Activated naive CD4-positive, alpha-beta T cell treated with Interleukin-2 at 50 U/mL for 16 hours (primary cell): Measurements from ENCODE around the gene CFAP100.

Experiments
- DNase-seq: peaks from one replicate; pipeline ENCODE4 v3.0.0-alpha.2; 2020

Gene CFAP100

DNA sequence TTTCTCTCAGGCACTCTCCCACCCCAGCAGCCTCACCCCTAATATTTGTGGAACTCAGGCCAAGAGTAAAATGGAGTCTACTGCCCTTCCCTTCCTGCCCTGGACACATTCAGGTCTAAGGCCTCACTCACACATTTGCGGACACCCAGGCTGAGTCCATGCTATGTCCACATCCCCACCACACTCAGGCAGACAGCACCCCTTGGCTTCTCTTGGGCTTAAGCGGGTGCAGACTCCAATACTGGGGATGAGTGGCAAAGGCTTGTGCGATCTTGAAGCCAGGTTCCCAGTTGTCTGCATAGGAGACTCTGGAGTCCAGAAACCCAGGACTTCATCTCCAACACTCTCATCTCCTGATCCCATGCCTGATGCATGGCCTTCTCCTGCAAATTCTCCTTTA is 17.5 kb upstream of the CFAP100 start:
- no peak for DNase-seq

DNA sequence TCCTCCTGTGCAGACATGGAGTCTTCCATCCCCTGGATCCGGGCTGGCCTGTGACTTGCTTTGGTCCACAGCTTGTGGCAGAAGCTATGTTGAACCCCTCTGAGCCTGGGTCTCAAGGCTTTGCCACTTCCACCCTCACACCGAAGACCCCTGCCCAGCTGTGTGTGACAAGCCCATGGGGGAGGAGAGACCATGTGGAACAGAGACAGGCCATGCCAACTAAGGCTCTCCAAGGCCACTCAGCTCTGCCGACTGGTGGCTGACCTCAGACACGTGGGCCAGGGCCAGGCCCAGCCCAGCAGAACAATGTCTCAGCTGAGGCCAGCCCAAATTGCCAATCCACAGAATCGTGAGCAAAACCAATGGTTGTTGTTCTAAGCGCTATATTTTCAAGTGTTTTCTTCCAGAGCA is 16.4 kb upstream of the CFAP100 start:
- no peak for DNase-seq

DNA sequence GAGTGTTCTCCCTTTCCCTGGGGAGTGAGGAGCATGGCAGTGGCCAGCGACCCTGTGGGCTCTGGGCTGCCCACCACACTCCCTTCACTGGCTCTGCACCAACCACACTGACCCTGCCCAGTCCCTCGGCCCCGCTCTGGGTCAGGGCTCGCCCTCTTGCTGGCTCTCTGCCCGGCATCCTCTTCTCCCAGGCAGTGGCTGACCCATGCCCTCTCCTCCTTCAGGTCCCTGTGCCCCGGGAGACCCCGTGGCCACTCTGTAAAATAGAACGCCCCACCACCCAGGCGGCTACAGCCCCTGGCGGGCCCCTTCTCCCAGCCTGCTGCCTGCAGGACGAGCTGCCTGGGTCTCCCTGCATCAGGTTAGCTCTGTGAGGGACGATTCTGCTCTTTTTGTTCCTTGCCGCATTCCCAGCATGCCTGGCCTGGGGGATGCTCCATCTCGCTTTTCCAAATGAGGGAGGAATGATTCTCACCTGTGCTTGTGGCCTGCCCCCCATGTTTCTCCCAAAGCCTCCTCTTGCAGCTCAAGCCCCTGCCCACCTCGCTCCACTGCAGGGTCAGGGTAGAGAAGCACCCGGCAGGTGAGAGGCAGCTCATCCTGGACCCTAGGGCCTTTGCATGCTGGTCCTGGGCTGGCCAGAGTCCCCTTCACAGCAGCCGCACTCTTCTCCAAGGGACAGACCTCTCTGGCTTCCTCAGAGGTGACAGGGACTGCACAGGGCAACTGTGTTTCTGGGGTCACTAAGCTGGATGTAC is 14.5 kb upstream of the CFAP100 start:
- no peak for DNase-seq

DNA sequence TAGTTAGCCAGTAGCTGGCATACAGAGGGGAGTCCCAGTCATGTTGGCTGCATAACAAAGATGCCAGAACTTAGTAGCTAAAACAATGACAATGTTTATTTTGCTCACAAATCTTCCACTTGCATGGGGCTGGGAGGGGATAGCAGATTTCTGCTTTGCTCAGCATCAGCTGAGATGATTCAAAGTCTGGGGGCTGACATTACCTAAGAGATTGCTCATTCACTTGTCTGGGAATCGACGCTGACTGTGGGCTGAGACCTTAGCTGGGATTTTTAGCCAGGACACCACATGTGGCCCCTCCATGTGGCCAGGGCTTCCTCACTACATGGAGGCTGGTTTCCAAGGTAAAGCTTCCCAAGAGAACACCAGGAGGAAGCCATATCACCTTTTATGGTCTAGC is 12.7 kb upstream of the CFAP100 start:
- DNase-seq: no peak

DNA sequence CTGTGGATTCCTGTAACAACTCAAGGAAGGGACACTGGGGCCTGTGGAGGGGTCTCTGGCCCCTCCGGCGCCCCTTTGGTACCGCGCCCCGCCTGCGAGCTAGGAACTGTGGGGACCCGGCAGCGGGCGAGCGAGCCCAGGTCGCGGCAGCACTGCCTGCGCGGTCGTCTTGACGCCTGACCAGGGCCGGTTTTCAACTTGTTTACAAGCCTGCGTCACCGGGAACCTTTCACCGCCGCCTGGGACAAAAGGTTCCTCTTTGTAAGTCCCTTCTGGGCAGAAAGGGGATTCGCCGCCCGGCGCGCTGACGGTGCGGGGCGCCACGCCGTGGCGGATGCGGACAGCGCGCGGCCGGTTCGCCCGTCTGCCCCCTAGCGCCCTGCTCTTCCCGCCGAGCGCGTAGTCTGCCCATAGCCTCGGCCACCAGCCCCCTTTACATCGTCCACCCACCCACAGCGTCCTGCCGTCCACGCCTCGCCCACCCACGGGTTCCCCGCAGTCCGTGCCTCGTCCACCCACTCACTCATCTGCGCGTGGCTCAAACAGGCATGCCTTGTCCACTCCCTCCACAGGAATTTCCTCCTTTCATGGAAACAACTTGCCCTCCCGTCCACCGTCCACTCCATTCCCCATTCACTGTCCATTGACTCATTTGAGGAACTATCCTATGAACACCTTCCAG is 5.5 kb upstream of the CFAP100 start:
- DNase-seq: peak; percentile 5

DNA sequence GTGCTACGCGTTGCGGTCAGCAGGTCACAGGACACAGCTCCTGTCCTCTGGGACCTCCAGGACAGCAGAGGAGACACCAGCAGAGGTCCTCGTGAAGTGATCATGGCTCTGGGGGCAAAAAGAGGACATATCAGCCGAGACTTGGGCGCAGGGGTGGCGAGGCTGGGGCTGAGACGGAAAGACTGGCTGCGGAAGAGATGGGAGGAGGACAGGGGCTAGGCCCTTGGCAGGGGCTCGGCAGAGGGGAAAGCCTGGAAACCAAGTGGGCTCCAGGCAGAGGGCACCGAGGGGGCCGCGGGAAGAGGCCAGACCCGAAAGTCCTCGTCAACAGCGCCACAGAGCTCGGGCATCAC is 4.9 kb upstream of the CFAP100 start:
- DNase-seq: no peak

DNA sequence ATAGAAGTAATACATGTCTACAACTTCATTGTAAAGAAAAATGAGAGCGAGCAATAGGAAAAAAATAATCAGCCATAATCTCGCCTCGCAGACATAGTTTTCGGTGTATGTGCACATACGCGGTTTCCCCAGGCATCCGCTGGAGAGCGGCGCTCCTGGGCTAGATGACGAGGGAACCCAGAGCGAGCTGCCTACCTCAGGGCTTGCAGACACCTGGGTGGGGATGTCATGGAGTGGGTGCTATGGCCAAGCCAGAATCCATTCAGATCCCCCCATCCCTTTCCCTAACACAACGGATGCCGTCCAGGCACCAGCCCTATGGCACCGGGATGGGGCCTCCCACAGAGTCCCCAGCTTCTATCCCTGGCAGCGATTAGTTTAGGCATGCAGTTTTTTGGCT is 4.5 kb upstream of the CFAP100 start:
- no peak for DNase-seq

DNA sequence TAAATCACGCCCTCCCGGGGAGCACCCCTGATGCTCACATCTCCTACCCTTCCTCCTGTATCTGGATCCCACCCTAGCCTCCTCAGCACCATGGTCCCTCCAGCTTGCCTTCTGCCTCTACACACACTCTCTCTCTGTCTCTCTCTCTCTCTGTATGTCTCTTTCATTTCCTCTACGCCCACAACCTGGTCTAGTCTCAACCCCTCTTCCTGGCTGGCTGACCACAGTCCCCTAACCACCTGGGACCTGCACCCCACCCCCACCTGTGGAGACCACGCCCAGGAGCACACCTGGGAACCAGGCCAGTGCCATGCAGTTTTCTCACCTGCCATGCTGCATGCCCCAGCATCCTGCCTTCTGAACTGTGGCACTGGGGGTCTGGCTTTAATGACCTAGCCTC is 4.0 kb upstream of the CFAP100 start:
- no peak for DNase-seq

DNA sequence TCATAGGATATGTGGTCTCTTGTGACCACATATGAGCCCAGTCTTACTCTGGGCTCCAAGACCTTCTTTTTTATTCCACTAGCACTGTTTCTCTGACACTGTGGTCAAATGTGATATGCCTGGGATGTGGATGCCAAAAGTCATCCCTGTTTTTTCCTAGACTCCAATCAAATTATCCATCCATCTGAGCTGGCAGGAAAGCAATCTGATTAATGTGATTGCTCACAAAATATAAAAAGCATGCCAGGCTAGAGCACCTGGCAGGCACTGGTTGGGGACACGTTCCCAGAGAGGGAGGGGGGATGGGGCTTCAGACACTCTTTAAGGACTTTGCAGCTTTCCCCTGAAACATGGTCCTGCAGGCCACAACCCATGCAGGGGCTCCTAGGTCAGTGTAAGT is 3.1 kb upstream of the CFAP100 start:
- no peak for DNase-seq

DNA sequence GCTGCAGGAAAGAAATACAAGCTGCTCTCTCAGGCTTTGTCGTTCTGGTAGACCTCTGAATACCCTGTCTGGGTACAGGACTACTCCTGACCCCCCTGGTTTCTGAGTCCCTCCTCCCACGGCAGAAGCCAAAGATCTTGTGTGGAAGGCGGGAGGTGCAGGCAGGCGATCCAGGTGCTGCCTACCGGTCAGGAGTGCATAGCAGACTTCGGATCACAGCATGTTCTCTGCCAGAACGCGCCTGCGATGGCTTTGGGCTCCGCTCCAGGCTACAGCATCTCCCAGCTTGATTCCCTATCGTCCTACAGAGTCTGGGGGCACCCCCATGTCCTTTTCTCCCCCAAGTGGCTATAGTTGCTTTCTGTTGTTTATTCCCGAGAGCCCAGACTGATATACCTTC is 2.5 kb upstream of the CFAP100 start:
- DNase-seq: no peak

DNA sequence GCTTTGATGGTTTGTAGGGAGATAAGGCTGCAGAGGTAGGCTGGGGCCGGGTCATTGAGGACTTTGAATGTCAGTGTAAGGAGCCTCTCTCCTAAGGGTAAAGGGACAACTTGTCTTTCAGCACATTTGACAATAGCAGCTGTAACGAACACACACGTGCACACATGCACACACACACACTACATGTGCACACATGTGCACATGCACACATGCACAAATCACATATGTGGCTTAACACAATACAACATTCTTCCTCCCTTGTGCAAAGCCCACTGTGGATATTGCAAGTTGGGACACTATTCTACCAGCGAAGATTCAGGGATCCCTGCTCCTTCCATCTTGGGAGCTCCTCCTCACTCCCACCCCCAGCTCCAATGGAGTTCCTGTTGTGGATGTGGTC is 1.1 kb upstream of the CFAP100 start:
- no peak for DNase-seq

DNA sequence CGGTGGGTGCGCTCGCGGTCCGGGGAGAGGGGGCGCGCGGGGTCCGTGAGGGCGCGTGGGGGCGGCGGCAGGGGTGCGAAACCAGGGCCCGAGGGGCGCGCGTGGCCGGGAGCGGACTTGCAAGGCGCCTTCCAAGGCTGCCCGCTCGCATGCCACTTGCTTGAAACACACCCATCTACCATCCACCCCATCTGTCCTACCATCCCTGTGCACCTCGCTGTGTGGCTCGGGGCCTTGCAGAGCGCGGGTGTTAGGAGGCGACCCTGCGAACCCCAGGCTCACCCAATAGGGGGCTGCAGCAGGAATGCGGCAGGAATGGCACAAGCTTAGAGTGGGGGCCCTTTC is 240 bp downstream of the CFAP100 start:
- DNase-seq: no peak

DNA sequence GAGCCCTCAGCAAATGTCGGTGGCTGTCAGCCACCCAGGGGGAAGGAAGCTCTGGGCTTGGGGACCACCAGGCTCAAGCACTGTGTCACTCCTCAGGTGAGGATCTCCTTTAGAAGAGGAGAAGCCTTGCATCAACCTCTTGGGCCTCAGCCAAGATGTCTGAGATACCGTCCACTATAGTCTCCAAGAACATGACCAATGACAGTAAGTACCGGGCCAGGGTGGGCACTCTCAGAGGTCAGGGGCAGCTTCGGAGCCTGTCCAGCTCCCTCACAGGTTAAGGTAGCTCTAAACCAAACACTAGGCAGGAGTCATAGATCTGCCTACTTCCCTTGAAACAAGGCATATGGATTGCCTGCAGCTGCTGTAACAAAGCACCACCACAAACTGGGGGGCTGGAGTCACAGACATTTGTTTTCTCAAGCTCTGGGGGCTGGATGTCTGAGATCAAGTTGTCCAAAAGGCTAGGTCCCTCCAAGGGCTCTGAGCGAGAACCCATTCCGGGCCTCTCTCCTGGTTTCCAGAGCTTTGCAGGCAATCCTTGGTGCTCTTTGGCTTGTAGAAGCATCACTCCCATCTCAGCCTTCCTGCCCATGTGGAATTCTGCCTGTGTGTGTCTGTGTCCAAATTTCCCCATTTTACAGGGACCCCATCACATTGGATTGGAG is 1.3 kb downstream of the CFAP100 start:
- DNase-seq: no peak

DNA sequence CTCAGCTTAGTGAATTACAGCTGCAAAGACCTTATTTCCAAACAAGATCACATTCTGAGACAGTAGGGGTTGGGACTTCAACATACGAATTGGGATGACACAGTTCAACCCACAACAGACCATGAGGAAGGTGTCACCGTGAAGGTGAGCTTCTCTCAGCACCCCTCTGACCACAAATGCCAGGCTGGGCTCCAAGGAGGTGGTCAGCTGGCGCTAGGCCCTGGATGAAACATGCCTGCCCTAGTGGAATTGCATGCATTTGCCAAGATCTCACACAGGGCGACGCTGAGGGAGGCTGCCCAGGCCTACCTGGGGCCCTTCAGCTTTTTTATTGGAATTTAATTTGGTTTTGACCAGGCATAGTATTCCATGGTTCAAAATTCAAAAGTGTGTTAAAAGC is 1.8 kb downstream of the CFAP100 start:
- DNase-seq: no peak

DNA sequence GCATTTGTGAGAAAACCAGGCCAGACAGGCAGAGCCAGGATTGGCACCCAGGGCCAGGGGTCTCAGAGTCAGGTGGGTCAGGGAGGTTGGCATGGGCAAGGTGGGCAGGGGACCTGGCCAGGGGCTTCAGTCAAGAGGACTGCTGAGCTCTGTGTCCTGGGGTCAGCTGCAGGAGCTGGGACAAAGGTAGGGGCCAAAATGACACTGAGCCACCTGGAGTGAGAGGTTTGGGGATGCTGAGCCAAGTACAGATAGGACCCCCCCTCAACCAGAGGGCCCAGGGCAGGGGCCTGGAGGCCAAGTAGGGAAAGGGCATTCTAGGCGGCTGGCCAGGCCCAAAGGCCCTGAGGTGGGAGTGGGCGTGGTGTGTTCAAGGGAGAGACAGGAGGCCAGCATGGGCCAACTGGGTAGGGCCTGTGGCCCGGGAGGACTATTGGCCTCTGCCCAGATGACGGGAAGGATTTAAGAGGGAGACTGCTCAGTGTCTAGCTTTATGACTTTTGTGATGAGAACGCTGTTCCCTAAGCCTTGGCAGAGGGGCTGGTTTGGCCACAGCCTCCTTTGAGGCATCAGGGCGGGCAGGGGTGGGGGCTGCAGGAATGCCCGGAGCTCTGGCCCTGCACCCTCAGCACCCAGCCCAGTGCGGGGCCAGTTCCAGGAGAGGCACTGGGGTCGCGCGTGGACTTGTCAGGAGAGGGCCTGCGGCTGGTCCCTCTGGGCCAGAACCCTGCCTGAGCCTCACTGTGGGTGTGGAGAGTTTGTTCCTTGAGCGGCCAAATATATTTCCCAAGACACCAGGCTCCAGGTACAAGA is 3.1 kb downstream of the CFAP100 start:
- DNase-seq: no peak

DNA sequence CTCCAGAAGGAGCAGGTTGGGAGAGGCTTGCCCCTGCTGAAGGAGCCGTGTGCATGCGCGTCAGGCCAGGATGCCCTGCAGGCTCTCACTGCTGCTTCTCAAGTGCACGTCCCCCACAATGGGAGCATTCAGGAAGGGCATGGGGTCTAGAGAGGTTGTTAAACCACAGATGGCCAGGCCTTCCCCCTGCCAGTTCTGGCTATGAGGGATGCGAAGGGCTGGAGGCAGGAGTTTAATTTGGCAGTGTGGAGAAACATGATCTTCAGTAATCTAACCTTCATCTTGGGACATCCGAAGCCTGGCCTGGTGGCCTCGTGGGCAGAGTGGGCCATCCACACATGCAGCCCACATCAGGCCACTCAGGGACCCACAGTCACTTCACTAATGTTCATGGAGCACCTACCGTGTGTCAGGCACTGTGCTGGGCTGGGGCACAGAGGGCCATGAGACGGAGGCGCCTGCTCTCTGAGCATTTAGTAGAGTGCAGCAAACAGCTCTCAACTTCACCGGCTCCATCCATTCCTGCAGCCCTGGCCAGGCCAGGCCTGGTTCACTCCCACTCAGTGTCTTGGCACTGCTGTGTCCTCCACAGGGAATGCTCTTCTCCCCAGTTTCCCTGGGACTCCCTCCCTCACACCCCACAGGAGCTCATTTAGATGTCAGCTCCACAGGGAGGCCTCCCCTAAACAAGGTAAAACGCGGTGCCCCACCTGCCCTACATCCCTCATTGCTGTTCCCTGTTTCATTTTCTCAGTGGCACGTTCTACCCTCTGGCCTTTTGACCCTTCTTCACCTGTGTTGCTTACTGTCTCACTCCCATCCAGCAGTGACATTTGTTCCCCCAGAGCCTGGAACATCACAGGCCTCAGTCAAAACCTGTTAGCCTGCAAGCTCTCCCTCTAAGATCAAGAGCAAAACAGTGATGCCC is 4.0 kb downstream of the CFAP100 start:
- DNase-seq: no peak

DNA sequence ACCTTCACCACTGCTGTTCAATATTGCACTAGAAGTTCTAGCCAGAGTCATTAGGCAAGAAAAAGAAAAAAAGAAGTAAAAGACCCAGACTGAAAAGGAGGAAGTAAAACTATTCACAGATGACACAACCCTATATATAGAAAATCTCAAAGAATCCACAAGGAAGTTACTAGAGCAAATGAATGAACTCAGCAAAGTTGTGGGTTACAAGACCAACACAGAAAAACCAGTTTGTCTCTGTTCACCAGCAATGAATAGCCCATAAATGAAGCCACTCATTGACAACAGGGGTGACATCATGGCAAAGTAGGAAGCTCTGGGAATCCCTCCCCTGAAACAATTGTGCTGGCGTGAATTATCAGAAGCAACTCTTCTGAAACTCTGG is 4.6 kb downstream of the CFAP100 start:
- DNase-seq: no peak

DNA sequence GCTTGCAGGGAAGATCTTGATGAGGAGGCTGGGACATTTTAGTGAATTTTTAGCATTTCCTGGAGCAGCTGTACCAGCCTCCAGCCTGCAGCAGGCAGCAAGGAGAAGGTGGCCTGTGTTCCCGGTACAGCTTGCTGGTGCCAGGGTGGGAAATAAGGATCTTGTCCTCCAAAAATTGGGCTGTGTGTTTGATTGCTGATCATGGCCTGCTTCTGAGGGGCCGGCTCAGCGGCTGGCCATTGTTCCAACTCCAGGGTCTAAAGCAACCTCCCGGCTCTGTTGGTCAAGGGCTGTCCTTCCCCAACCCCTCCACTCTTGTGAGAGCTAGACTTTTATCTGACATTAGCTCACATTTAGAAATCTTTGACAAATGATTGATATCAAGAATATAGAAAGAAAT is 5.0 kb downstream of the CFAP100 start:
- no peak for DNase-seq

DNA sequence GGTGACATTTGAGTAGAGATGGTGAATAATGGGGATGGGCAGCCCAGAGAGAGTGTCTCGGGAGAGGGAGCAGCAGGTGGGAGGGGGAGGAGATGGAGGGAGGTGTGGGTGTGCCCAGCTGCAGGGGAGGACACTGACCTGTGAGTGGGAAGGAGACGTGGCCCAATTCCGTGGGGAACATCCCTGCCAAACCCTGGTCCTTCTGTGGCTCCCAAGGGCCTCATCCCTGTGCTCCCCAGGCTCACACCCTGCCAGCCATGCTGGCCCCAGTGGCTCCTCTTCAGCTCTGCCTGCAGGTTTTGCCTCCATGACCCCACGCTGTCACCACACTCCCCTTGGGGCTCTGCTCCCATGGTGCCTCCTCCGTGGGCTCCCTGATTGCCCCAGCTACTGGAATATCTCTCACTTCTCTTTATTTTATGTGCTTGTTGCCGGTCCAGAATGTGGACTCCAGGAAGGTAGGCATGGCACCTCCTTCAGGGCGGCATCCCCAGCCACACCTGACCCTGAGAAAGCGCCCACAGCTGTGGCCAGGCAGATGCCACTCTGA is 7.0 kb downstream of the CFAP100 start:
- DNase-seq: no peak

DNA sequence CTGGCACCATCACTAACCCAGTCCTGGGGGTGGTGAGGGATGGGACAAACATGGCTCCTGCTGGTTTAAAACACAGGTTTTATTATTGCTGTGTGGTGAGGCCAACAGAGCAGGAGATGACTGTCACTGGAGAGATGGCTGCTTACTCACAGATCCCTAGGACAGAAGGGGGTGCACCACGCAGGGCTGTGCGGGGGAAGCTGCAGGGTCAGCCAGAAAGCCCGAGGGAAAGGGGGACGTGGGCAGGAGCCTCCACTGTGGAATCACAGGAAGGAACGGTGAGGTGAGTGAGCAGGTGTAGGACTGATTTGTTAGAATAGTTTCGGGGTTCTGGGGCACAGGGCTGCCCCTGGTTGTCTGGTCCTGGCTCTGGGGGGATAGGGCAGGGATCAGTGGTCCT is 7.5 kb downstream of the CFAP100 start:
- DNase-seq: no peak

DNA sequence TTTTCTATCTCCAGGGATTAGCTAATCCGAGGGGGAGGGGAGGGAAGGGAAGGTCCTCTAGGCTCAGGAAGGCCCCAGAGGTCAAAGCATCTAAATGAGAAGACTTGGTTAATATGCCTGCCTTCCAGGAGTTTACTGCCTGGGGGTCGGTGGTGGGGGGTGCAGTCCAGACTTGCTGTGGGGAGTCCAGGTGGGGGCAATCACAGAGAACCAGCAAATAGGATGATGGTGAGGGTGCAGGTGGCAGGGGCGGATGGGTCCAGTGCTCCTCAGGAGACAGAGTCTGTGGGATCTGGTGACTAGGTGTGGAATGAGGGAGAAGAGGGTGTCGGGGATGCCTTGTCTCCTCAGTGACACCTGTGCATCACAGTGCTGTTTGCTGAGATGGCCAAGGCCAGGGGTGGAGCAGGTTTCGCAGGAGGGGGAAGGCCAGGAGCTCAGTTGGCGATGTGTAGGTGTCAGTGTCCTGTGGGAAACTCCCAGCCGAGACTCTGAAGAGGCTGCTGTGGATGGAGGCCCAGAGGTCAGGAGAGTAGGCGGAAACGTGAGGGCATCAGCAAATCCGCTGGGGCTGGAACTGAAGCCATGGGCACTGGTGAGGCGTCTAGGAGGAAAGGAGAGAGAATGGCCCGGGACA is 8.1 kb downstream of the CFAP100 start:
- no peak for DNase-seq
